GM15510 (cell line): ENCODE measurements around the gene IGFALS.

Experiments used
- POLR2A ChIP-seq: IDR thresholded peaks from 3 replicates; pipeline ENCODE4 v1.6.1; 2011; ENCODE audit warnings: borderline replicate concordance; ENCODE audit not compliant: insufficient read length; ENCODE audit errors: extremely low read depth

Gene IGFALS

GRCh38 chr16:1745181-1745899, 48.2 kb downstream of the IGFALS start:
- TF ChIP-seq POLR2A = no peak

- TF ChIP-seq POLR2A = no peak
These were observed 49.1 kb downstream of the IGFALS start for GRCh38 chr16:1744338-1744840.

GRCh38 chr16:1743376-1744337, 49.8 kb downstream of the IGFALS start:
- no peak for TF ChIP-seq POLR2A

DNA sequence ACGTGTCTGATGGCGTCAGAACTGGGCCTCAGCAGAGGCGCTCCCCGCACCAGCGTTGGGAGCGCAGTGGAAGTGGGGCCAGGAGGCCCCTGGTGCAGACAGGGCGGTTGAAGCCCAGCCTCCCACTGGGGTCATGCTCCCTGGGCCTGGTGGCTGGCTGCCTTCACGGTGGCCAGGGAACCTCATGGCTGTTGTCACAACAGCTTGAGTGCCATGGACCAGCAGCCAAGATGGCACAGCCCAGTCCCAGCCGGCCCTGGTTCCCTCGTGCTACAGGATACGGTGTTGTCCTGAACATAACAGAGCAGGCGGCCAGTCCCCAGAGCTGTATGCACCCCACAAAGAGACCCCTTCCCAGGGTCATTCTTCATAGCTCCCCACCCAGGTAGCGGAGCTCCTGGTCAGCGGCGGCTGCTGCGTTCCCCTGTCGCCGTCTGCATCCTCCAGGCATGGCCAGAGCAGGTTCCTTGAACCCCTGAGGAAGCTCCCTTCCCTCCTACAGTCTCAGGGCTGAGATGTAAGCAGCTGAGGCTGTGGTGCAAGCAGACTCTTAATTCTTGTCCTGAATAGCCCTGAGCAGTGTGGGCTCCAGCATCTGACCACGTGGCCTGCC, 51.8 kb downstream of the IGFALS start:
- no peak for TF ChIP-seq POLR2A

DNA sequence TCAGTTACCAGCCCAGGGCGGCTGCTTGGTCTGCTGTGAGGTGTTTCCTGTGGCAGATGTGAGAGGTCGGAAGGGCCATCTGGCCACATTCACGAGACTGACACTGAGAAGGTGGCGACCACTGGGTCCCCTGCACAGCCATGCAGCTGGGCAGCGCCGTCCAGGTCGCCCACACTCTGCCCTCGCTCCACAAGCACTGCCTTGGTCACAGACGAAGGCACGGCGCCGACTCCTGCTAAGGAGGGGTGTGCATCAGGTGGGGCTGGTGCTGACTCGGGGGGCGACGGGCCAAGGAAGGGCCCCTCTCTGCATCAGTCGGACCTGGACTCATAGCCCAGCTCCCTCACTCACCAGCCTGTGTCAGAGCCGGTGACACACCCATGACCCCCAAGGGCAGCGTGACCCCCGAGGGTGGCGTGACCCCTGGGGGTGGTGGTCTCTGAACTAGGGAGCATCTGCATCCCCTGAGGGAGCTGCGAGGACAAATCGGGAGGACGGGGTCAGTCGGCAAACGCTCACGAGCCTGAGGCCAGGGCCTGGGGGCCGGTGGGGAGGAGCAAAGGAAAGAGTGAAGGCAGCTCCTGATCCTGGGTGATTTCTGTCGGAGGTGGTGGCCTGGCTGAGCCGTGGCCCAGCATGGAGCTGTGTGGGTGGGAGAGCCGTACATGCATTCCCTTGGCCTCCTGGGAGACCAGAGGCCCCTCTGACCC, 52.6 kb downstream of the IGFALS start:
- no peak for TF ChIP-seq POLR2A
